Measurements from ENCODE around the gene TNF.
"Not testable (repeated sequence)": the region's sequence is repeated elsewhere in the genome, so short reads cannot be mapped to it uniquely, and the experiment has no call there.

The TNF gene

GRCh38 chr6:31588871-31589650 lies 13.7 kb downstream of the TNF start:
- no peak for DNase-seq (ENCODE audit: low spot score)

- not testable (repeated sequence) for DNase-seq (ENCODE audit: low spot score)
Measured at GRCh38 chr6:31590691-31591090, 15.3 kb downstream of the TNF start.

GRCh38 chr6:31592396-31592771 lies 17.0 kb downstream of the TNF start:
- DNase-seq (ENCODE audit: low spot score), result no peak

GRCh38 chr6:31597006-31597405 lies 21.6 kb downstream of the TNF start:
- DNase-seq (ENCODE audit: low spot score), result no peak

- no peak for DNase-seq (ENCODE audit: low spot score)
Measured at GRCh38 chr6:31607317-31607716, 32.0 kb downstream of the TNF start.

- DNase-seq (ENCODE audit: low spot score), result no peak
Measured at GRCh38 chr6:31609519-31610406, 34.4 kb downstream of the TNF start.

- DNase-seq (ENCODE audit: low spot score), result no peak
Measured at GRCh38 chr6:31610968-31611367, 35.6 kb downstream of the TNF start.

GRCh38 chr6:31614075-31614619 lies 38.8 kb downstream of the TNF start:
- no peak for DNase-seq (ENCODE audit: low spot score)

- no peak for DNase-seq (ENCODE audit: low spot score)
Measured at GRCh38 chr6:31614684-31615578, 39.6 kb downstream of the TNF start, which contains the start of gene AIF1. TSS of gene AIF1 (plus strand) at chr6:31615234. CDS start at chr6:31615330, 96 bp downstream.

- no peak for DNase-seq (ENCODE audit: low spot score)
Measured at GRCh38 chr6:31615748-31616147, 40.4 kb downstream of the TNF start.

- no peak for DNase-seq (ENCODE audit: low spot score)
Measured at GRCh38 chr6:31617010-31617409, 41.6 kb downstream of the TNF start.

GRCh38 chr6:31619805-31620585 lies 44.6 kb downstream of the TNF start:
- peak; percentile 98 for DNase-seq (ENCODE audit: low spot score)

GRCh38 chr6:31620586-31621319 lies 45.4 kb downstream of the TNF start, which contains the start of gene PRRC2A:
TSS of gene PRRC2A (plus strand) at chr6:31620715. CDS start at chr6:31622790, 2,075 bp downstream.
- DNase-seq (ENCODE audit: low spot score), result peak; percentile 96

GRCh38 chr6:31621320-31621939 lies 46.1 kb downstream of the TNF start:
- no peak for DNase-seq (ENCODE audit: low spot score)

GRCh38 chr6:31621991-31622390 lies 46.6 kb downstream of the TNF start:
- no peak for DNase-seq (ENCODE audit: low spot score)

- DNase-seq (ENCODE audit: low spot score), result no peak
Measured at GRCh38 chr6:31622684-31623091, 47.3 kb downstream of the TNF start.

GRCh38 chr6:31624070-31624469 lies 48.7 kb downstream of the TNF start:
- DNase-seq (ENCODE audit: low spot score), result no peak

GRCh38 chr6:31626952-31627351 lies 51.6 kb downstream of the TNF start:
- no peak for DNase-seq (ENCODE audit: low spot score)

GRCh38 chr6:31627690-31628287 lies 52.4 kb downstream of the TNF start:
- DNase-seq (ENCODE audit: low spot score), result no peak

All from left forelimb (tissue), 1 donor.